ENCODE results near the gene WDR17.
"Not testable (repeated sequence)": the region's sequence is repeated elsewhere in the genome, so short reads cannot be mapped to it uniquely, and the experiment has no call there.

The WDR17 gene

GRCh38 chr4:176195184-176195978 is 129.7 kb downstream of the WDR17 start, which contains the start of gene SPATA4:
SPATA4 (minus strand) TSS chr4:176195585; CDS start chr4:176195562, 23 bp downstream.
- peak; percentile 69 for DNase-seq

- DNase-seq: no peak
These were observed 132.8 kb downstream of the WDR17 start for GRCh38 chr4:176198316-176198903.

GRCh38 chr4:176205299-176205698 is 139.7 kb downstream of the WDR17 start:
- no peak for DNase-seq

GRCh38 chr4:176207839-176208238 is 142.2 kb downstream of the WDR17 start:
- no peak for DNase-seq

- no peak for DNase-seq
These were observed 143.9 kb downstream of the WDR17 start for GRCh38 chr4:176209535-176209934.

GRCh38 chr4:176210101-176210500 is 144.5 kb downstream of the WDR17 start:
- no peak for DNase-seq

- no peak for DNase-seq
These were observed 145.1 kb downstream of the WDR17 start for GRCh38 chr4:176210579-176211296.

GRCh38 chr4:176212351-176212750 is 146.7 kb downstream of the WDR17 start:
- not testable (repeated sequence) for DNase-seq

- DNase-seq: no peak
These were observed 151.9 kb downstream of the WDR17 start for GRCh38 chr4:176217510-176217909.

- no peak for DNase-seq
These were observed 156.5 kb downstream of the WDR17 start for GRCh38 chr4:176222149-176222548.

- DNase-seq: no peak
These were observed 157.9 kb downstream of the WDR17 start for GRCh38 chr4:176223561-176223960.

GRCh38 chr4:176226736-176227135 is 161.1 kb downstream of the WDR17 start:
- DNase-seq: no peak

- no peak for DNase-seq
These were observed 164.0 kb downstream of the WDR17 start for GRCh38 chr4:176229645-176230044.

Data from T1000 (cell line).